ENCODE results near the gene LTBP3. TPM values are rescaled to one million over a fixed set of nuclear protein-coding genes. Genes with fewer than 3 reads are reported as not detected.

LTBP3 gene
- total and polyA plus RNA-seq, 4 donors = 8.8 to 46.2 (median 17.0) TPM

DNA sequence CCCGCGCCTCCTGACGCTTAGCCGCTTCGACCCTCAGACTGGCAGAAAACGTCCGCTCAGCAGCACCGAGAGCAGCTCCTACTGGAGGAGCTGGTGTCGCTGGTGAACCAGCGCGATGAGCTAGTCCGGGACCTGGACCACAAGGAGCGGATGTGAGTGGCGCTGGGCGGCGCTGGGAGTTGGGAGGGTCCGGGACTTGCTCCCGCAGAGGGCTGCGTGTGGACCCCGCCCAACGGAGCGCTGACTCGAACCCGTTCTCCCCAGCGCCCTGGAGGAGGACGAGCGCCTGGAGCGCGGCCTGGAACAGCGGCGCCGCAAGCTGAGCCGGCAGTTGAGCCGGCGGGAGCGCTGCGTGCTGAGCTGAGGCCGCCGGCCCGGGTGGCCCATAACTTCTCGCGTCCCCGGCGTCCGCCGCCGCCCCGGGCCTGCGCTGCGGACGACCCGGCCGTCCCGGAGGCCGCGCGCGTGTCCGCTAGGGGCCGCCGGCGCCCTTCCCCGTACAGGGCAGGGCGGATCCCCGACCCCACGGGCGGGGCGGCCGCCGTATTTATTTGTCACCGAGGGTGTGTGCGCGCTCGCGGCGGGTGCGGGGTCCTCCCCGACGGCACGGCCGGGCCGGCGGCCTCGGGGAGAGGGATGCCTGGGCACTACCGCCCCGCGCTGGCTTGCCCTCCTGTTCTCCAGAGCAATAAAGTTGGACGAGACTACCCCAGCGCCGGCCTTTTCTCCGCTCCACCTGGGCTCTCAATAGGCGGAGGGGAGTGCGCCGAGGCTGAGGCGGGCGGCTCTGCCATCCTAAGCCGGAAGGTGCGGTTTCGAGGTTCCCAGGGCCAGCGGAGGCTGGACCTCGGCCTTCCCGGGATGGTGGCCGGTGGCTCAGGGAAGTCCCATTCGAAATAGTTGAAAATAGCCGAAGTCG is 34.0 kb upstream of the LTBP3 start:
- Histone ChIP-seq H3K4me3 (ENCODE audit: low read depth in 1 of 3, low read length in 3 of 3) (no peak overlapping the region), H3K36me3 (ENCODE audit: control insufficient read depth in 4 of 4, insufficient read depth in 3 of 4, low read depth in 1 of 4, low read length in 3 of 4) (no peaks in the 10 kb centered on the region), H3K4me1 (ENCODE audit: control insufficient read depth in 4 of 4, insufficient read depth in 4 of 4, low read length in 3 of 4) (peaks cover 0 to 3% (median 0%) of the 10 kb centered on the region in 4 donors), H3K9ac (ENCODE audit: low read depth in 1 of 2, low read length in 2 of 2) (no peak overlapping the region), H3K9me3 (ENCODE audit: control insufficient read depth in 4 of 4, low read length in 3 of 4) (no peaks in the 10 kb centered on the region), H3K27ac (ENCODE audit: low read depth in 1 of 2, low read length in 2 of 2) (peak overlapping the region in 1 of 2 donors; percentile 19), H3K27me3 (ENCODE audit: control insufficient read depth in 4 of 4, insufficient read depth in 4 of 4, low read length in 3 of 4) (no peaks in the 10 kb centered on the region)
- 37% methylated on average over 106 of the region's 106 CpGs for WGBS
- TF ChIP-seq HNF4G (IDR thresholded peaks at IDR 0.05) = no peak
- TF ChIP-seq MAX (IDR thresholded peaks at IDR 0.05) = no peak
- peak; percentile 23 for TF ChIP-seq CTCF (IDR thresholded peaks at IDR 0.05; ENCODE audit: low read depth, low read length, missing input control)
- no peak for DNase-seq (ENCODE audit: low spot score)

DNA sequence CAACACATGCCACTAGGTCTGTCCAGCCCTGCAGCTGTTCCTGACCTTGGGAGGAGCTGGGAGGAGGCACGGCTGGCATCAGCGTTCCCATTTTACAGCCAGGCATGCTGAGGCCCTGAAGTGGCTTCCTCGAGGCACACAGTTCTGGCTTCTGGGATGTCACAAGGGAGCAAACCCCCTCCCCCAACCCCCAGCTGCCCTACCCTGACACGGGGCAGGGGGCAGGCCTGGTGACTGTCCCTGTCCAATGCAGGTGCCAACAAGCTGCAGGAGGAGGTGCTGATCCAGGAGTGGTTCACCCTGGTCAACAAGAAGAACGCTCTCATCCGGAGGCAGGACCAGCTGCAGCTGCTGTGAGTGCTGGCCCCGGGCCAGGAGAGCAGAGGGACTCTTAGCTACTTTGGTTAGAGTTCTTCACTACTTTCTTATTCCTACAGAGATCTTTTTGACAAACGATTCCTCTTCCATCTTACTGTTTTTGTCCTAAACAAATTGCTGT is 32.1 kb upstream of the LTBP3 start:
- peaks cover 0 to 7% (median 0%) of the 10 kb centered on the region in 4 donors for H3K4me1 ChIP-seq (ENCODE audit: control insufficient read depth in 4 of 4, insufficient read depth in 4 of 4, low read length in 3 of 4)
- DNase-seq (ENCODE audit: low spot score) = no peak
- no peaks in the 10 kb centered on the region for H3K9me3 ChIP-seq (ENCODE audit: control insufficient read depth in 4 of 4, low read length in 3 of 4)
- TF ChIP-seq HNF4G (IDR thresholded peaks at IDR 0.05) = no peak
- TF ChIP-seq NR2F2 (IDR thresholded peaks at IDR 0.05) = no peak
- no peak for TF ChIP-seq CTCF (IDR thresholded peaks at IDR 0.05; ENCODE audit: low read depth, low read length, missing input control)
- no peak for TF ChIP-seq RAD21 (IDR thresholded peaks at IDR 0.05)
- TF ChIP-seq JUND (IDR thresholded peaks at IDR 0.05) = no peak
- TF ChIP-seq, protein P1, sequence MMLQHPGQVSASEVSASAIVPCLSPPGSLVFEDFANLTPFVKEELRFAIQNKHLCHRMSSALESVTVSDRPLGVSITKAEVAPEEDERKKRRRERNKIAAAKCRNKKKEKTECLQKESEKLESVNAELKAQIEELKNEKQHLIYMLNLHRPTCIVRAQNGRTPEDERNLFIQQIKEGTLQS (IDR thresholded peaks at IDR 0.05) = no peak
- no peak for TF ChIP-seq GABPA (IDR thresholded peaks at IDR 0.05 in 1 of 2, conservative IDR thresholded peaks at IDR 0.05 in 1 of 2)
- TF ChIP-seq YY1 (IDR thresholded peaks at IDR 0.05) = no peak
- no peak for TF ChIP-seq EGR1 (IDR thresholded peaks at IDR 0.05; ENCODE audit: low read depth in 2 of 2)
- no peak for TF ChIP-seq RXRA (IDR thresholded peaks at IDR 0.05)
- no peak for TF ChIP-seq ZBTB33 (IDR thresholded peaks at IDR 0.05)
- no peak for TF ChIP-seq FOXA2 (IDR thresholded peaks at IDR 0.05)
- no peak for TF ChIP-seq SP1 (IDR thresholded peaks at IDR 0.05)
- TF ChIP-seq REST (IDR thresholded peaks at IDR 0.05) = no peak
- TF ChIP-seq MAX (IDR thresholded peaks at IDR 0.05) = no peak
- no peak for TF ChIP-seq FOXA1 (IDR thresholded peaks at IDR 0.05)
- TF ChIP-seq HNF4A (conservative IDR thresholded peaks at IDR 0.05) = no peak
- TF ChIP-seq TAF1 (conservative IDR thresholded peaks at IDR 0.05) = no peak
- no peak overlapping the region for H3K4me3 ChIP-seq (ENCODE audit: low read depth in 1 of 3, low read length in 3 of 3)
- no peaks in the 10 kb centered on the region for H3K27me3 ChIP-seq (ENCODE audit: control insufficient read depth in 4 of 4, insufficient read depth in 4 of 4, low read length in 3 of 4)
- H3K27ac ChIP-seq (ENCODE audit: low read depth in 1 of 2, low read length in 2 of 2) = no peak overlapping the region
- no peak overlapping the region for H3K9ac ChIP-seq (ENCODE audit: low read depth in 1 of 2, low read length in 2 of 2)
- peaks cover 0 to 2% (median 0%) of the 10 kb centered on the region in 4 donors for H3K36me3 ChIP-seq (ENCODE audit: control insufficient read depth in 4 of 4, insufficient read depth in 3 of 4, low read depth in 1 of 4, low read length in 3 of 4)
- WGBS = 81% methylated on average over 8 of the region's 8 CpGs

Measured in liver (tissue), 9 donors.